DMS 273 (cell line): ENCODE measurements around the gene GLI2.

Source experiments
- DNase-seq: peaks from one replicate; lab custom pipeline; 2025; ENCODE audit not compliant: unreplicated experiment; lab: John Stamatoyannopoulos, UW

Gene GLI2

DNA sequence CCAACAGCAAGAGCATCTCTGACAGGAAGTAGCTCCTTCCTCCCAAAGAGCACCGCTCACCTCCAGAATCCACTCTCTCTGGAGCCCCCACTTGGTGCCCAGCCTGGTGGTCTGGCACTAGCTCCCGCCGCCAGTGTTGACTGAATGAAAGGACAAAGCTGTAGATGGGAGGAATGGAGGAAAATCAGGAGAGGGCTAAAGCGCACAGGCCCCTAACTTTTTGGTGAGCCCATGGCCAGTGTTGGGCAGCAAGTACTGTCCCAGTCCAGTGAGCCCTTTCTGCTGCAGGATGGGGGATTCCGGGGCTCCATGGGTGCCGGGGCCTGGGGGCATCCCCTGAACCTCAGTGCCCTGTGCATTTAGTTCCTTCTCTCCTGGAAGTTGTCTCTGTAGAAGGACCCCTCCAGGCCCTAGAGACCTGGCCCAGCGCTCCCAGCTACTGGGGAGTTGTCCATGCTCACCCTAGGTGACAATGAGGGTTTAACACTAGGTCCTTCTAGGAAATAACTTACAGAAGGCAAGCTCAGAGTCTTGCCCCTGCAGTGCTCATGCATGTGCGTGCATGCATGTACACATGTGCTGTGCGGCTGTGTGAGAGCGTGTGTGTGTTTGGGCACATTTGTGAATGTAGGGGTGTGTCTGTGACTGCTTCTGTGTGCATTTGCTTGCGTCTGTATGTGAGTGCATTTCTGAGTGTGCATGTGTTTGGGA lies 33.6 kb downstream of the GLI2 start:
- no peak for DNase-seq

DNA sequence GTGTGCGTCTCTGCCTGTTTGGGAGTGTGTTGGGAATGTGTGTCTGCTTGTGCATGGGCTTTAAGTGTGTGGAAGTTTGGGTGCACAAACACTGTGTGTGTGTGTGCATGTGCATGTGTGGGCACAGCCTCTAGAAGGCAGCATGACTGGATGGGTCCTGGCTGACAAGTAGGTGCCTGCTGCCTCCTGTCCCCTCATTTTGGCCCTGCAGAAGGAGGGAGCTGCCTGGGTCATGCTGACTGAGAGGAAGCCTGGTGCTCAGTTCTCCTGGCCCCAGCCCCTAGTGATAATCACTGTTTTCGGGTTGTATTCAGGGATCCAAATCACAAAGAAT lies 34.1 kb downstream of the GLI2 start:
- no peak for DNase-seq

DNA sequence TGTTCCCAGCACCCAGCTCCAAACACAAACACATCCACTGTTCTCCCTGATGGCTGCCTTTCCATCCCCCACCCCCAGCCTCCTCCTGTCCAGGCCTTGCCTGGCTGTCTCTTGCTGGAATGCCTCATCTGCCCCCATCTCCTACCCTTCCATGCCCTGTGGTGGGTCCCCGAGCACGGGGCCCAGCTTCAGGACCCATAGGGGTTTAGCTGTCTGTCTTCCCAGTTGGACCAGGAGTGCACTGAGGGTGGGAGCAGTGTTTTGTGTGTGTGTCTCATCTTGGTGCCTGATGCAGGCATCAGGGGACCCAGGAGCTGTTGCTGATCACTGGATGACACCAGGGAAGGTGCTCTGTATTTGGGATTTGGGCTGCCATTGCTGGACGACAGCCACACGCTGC lies 34.5 kb downstream of the GLI2 start:
- no peak for DNase-seq

DNA sequence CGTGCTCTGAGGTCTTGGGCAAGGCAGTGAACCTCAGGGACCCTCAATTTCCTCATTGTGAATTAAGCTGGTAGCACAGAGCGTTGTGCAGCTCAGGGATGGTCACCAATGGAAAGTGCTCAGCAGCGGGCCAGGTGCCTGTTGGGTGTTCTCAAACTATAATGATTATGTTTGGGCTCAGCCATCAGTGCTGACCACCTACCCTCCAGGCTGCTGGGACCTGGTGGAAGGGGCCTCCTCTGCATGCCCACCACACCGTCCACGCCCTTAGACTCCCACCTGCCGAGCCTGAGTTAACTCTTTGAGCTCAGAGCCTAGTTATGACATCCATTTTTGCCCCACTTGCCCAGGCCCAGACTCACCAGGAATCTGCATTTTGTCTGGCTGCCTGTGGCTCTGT lies 35.0 kb downstream of the GLI2 start:
- DNase-seq: no peak

DNA sequence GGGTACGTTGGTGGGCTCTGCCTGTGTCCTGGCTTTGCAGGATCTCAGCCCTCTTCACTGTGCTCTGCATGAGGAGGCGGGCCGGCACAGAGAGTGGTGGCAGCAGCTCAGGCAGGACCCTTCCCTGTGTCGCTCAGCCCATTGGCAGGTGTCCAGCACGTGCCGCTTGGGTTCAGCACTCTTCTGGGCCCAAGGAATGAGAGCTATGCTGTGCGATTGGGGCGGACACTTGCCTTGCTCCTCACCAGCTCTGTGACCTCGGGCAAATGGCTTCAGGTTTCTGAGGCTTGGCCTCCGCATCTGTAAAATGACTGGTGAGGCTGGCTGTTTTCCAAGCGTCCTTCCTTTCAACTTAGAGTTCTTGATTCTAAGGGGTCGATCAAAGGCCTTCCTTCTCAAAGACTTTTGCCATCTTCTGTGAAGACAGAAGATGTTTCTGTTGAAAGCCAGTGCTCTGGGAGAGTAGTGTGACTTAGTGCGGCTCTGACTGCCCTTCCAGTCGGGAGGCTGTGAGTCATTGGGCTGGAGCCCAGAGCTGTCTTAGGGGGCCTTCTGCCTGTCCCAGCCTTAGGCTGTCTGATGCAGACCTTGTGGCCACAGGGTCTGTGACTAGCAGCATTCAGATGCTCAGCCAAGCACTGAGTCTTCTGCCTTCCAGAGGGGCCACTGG lies 35.6 kb downstream of the GLI2 start:
- DNase-seq: no peak

DNA sequence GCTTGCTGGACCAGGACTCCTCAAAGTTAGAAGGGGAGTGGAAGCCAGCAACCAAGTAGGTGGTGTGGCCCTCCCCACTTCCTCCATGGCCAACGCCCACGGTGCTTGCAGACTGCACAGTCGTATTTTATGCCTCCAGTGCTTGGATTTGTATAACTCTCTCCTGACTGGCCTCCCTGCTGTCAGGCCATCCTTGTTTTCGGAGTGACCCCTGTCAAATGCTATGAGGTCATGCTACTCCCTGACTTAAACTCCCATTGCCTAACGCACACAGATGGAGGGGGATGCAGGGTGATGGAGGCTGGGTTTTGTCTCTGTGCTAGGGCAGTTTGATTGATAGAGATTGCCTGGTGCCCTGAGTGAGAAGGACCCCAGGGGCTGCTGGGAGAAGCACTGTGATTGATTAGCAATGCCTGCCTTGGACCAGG lies 36.1 kb downstream of the GLI2 start:
- no peak for DNase-seq

DNA sequence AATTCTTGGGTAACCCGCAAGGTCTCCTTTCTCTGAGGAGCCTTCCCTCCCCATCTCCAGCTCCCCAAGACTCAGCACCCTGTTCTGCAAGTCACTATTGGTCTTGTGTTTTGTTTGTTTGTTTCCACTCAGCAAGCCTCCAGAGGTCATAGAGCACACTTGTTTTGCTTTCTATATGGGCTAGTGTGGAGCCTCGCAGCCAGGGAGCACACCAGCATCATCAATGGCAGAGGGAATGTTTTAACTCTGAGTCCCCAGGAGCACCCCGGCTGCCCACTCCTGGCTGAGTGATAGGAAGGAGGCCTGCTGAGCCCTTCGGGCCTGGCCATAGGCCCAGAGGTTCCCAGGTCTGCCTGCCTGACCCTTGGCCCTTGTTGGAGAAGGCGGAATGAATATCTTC lies 36.6 kb downstream of the GLI2 start:
- DNase-seq: no peak

DNA sequence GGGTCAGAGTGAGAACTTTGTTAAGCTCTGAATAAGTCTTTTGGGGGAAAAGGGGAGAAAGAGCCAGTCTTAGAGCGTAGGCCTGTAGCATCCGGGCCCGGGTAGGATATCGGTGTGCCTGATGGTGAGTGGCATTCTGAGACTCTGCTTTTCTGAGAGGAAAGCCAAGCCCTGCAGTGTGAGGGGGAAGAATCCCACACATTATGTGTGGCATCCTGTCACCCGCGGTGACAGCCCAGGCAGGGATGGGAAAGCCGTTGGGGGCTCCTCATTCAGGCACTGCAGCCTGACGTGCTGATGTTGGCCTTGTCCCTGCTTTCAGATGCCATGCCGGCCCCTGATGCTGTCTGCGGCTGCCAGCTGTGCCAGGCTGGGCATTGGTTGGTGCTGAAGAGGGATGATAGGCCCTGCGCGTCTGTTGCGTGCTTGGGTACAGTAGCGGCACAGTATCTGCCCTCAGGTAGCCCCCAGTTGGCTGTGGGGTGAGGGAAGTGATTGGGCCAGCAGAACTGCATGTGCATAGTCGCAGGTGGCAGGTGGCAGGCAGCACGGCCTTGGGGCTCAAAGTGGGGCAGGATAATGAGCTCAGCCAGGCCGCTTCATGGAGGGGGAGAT lies 37.6 kb downstream of the GLI2 start:
- DNase-seq: no peak

DNA sequence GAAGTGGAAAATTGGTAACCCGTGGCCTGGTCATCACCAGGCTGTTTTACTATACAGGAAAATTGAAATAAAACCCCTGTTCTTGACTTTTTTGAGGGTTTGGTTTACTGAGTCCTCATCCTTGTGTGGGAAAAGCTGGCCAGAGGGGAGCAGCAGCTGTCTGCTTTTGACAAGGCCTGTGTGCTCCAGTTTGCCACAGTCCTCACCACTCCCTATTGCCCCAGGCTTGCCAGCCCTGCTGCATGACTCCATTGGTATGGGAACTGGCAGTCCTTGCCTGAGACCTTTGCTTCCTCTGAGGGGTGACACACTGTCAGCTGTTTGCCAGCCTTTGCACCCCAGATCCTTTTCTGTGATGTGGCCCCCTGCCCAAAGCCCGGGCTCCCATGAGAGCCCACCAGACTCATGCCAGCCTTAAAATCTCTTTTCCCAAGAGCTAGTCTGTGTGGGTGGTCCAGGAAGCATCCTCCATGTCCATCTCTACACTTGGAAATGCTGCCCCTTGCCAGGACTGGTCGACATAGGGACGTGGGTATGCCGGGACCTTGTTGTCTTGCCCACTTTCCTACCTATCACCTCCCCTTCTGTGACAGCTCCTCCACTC lies 39.0 kb downstream of the GLI2 start:
- DNase-seq: no peak

DNA sequence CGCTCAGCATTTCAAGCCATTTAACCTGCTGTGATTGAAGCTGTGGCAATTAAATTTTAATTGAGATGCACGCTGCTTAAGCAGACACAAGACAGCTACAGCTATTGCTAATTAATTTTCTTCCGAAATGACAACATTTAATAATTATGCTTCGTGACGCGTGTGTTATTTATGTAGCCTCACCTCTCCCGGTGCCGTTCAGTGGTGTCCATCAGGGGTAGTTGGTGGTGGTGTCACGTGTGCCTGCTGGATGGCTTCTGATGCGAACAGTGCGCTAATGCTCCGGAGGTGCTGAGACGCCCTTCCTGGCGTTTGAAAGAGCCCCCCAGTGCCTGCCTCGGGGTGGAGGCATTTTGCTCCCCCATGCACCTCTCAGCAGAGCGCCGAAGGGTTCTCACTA lies 39.5 kb downstream of the GLI2 start:
- no peak for DNase-seq

DNA sequence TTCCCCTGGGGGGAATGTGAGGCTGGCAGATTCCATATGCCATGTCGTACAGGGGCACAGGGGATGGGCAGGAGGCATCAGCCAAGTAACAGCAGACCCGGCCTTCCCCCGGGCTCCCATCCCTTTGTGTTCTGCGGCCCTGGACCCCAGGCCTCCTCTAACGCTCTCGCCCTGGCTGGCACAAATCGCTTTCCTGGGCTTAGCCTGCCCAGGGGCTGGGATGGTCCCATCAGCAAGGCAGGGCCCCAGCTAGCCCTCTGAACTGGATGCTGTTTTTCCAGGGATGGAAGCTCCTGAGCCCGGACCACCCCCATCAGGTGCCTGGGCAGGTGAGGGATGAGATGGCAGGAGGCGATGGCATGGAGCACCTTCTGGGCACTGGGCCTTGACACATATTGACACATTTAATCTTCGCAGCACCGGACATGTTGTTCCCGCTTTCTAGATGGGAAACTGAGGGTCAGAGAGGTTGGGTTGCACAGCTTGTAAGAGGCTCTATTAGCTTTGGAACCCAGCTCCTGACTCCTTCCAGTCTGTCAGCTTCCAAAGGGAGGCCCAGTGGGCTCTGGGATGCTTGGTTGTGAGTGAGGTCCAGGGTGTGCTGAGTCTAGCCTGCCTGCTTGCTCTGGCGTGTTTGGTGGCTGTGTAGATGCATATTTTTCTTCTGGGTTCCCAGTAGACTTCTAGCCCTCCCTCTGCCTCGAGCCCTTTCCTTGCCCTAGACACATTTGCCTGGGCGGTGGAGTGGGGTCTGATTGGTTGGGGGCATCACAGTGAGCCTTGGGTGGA lies 40.3 kb downstream of the GLI2 start:
- DNase-seq: no peak

DNA sequence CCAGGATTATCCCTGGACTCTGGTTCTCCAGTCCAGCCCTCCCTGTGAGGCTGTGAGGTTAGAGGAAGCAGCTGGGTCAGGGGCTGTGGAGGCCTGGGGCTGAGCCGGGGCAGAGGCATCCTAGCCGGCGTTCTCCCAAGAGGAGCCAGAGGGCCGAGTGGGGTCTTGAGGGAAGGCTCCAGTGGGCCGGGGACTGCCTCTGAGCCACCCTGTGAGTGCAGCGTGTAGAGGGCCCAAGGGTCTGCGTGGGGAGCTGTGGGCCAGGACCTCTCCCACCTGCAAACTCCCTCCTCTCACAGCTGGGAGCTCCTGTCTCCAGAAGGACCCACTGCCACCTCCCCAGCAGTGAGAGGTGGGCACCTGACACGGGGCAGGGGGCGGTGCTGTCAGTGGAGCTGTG lies 41.0 kb downstream of the GLI2 start:
- DNase-seq: no peak

DNA sequence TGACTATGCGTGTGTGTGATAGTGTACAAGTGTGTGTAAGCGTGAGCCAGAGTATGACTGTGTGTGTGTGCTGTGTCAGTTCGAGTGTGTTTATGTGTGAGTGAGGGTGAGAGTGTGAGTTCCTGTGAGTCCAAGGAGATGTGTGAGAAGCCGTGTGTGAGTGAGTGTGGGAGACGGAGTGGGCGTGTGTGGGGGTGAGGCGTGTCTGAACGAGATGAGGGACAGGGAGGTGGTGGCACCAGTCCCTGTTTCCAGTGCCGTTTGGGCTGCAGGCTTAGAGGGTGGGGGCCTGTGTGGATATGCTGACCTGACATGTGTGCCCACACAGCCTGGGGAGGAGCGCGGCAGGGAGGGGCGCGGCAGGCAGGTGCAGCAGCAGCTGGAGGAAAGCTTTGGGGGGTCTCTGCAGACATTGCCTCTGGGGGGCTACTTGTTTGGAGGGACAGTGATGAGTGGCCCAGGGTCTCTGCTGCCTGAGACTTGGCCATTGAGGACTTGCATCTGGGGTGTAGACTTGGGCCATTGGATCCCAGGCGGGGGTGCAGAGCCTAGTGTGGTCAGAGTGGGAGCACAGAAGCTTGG lies 41.6 kb downstream of the GLI2 start:
- DNase-seq: no peak

DNA sequence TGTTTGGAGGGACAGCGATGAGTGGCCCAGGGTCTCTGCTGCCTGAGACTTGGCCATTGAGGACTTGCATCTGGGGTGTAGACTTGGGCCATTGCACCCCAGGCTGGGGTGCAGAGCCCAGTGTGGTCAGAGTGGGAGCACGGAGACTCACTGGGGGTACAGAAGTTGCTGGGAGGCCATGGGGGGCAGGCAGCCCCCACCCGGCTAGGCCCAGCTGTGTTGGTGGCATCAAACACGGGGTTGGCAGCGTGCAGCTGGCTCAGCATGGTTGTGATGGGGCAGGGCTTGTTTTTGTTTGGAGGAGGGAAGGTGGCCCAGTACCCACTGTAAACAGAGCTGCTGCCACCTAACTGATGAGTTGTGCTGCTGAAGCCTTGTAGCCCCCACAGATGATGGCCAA lies 42.1 kb downstream of the GLI2 start:
- DNase-seq: no peak

DNA sequence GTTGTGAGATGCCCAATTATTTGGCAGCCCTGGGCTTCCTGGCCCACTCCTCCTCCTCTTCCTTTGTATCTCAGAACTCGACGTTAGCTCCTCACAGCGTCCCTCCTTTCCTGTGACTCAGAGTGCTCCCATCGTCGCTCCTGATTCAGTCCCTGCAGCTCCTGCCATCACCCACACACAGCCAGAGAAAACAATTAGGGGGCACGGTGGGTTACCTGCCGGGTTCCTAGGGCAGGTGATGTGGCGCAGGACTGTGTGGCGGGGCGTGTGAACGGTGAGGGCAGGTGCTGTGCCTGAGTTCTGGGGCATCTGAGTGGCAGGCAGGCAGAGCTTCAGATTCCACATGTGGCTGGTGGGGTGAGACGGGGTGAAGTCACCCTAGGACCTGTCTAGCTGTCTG lies 42.6 kb downstream of the GLI2 start:
- no peak for DNase-seq

DNA sequence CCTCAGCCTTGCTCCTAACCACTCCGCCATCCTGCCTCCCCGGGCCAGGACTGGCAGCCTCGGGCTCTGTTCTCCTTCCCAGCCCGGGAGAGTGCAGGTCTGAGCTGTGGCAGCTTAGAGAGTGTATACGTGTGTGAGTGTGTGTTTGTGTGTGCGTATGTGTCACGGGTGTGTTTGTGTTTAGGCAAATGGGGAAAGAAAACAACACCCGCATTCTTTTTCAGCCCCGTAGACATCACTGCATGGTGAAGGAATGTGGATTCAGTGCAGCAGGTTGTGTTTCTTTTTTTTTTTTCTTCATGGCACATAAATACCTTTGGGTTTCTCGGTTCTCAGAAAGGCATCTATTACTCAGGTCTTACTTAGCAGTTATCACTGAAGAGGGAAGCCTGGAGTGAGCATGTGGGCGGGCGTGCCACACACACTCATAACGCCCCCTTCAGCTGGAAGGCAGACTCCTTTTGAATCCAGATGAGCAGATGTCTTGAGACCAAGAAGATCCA lies 44.2 kb downstream of the GLI2 start:
- peak; percentile 86 for DNase-seq

DNA sequence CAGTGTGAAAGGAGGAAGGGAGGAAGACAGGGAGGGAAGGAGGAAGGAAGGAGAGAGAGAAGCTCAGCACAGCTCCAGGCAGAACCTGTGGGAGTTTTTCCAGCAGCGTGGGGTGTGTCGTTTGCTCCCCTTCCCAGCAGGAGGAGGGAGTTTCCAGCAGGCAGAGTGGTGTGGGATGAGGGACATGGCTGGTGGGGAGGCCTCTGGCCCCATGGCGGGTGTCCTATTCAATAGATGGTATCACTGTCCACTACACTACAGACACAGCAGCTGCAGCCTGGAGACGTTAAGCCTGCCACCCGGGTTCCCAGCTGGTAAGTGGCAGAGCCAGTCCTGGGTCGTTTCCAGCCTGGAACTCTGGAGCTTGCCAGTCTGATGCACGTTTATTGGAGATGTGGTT lies 44.7 kb downstream of the GLI2 start:
- DNase-seq: peak; percentile 53

DNA sequence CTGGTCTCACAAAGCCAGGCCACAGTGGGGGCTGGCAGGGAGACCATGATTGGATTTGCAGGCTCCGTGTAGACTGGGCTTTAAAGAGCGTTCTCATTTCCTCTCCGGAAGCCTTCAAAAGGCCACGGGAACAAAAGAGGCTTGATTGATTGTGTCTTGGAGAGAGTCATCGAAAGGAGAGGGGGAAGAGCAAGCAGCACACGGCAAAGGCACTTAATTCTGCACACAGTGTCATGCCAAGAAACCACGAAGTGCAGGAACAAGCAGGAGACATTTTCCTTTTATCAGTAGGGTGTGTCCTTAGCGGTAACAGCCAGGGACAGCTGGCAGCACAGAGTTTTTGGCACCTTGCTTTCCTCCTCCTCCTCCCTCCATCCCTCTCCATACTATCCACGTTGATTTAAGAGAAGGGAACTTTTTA lies 47.7 kb downstream of the GLI2 start:
- DNase-seq: peak; percentile 58

DNA sequence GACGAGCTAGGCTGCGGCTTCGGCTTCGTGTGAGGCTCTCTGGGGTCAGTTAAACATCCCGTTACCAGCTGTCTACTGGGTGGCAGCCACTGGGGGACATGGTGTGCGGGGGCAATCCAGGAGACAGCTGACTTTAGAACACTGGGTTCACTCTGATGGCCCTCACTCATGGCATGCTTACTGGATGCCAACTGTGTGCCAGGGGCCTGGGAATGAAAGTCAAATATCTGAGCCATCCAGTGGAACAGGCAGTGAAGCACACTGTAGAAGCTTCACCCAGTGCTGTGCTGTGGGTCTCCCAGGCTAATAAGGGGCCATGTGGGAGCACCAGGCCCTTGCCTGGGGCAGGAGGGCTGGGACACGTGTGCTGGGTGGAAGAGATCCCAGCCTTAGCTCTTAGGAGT lies 48.3 kb downstream of the GLI2 start:
- DNase-seq: no peak
